Fibroblast of the aortic adventitia (primary cell): ENCODE measurements around the gene RNF183. TPM values are rescaled to one million over a fixed set of nuclear protein-coding genes. Genes with fewer than 3 reads are reported as not detected.

Source experiments
- DNase-seq: peaks from one replicate; pipeline ENCODE4 v3.0.0-alpha.2; 2010; ENCODE audit warnings: low read depth
- H3K4me3 ChIP-seq: 2 replicates; pipeline ENCODE4 v1.5.1; 2011; ENCODE audit warnings: low read depth, mild to moderate bottlenecking, control low read depth, low read length, moderate library complexity
- CTCF ChIP-seq: IDR thresholded peaks from 2 replicates; pipeline ENCODE4 v1.5.1; 2011; ENCODE audit warnings: mild to moderate bottlenecking, low read length, control low read depth, inconsistent platforms; ENCODE audit not compliant: insufficient read depth
- total RNA-seq: library from RNA; depleted of rRNA; stranded (reverse); fragments of >200 nt; gene quantifications from 2 replicates; pipeline ENCODE4 v1.2.3, GENCODE V29; 2012; ENCODE audit warnings: low replicate concordance

Gene RNF183
- total RNA-seq, 1 donor: not detected

DNA sequence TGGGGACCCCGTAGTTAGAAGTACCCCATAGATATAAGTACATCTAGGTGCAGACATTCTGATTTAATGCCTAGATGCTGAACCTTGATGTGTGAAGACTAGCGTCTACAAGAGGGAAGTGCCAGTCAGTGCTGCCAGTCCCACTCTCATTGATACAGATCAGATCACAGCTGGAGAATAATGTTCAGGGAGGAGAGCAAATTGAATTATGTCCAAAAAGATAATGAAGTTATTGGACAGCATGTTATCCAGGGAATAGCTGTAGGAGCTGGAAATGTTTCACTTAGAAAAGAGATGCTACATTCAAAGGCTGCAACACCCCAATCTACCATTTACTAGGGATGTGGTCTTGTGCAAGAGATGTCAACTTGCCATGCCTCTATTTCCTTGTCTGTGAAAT lies 15.9 kb upstream of the RNF183 start:
- H3K4me3 ChIP-seq: no peak overlapping the region
- DNase-seq: no peak
- TF ChIP-seq CTCF: no peak

GRCh38 chr9:113317777-113318176 lies 14.6 kb upstream of the RNF183 start:
- TF ChIP-seq CTCF: peak; percentile 47
- DNase-seq: peak; percentile 58
- no peak overlapping the region for H3K4me3 ChIP-seq

GRCh38 chr9:113316030-113316429 lies 12.9 kb upstream of the RNF183 start:
- H3K4me3 ChIP-seq: no peak overlapping the region
- DNase-seq: no peak
- no peak for TF ChIP-seq CTCF

GRCh38 chr9:113315231-113315630 lies 12.1 kb upstream of the RNF183 start:
- no peak for TF ChIP-seq CTCF
- DNase-seq: no peak
- no peak overlapping the region for H3K4me3 ChIP-seq

GRCh38 chr9:113313261-113313660 lies 10.1 kb upstream of the RNF183 start:
- no peak for TF ChIP-seq CTCF
- no peak overlapping the region for H3K4me3 ChIP-seq
- DNase-seq: no peak

DNA sequence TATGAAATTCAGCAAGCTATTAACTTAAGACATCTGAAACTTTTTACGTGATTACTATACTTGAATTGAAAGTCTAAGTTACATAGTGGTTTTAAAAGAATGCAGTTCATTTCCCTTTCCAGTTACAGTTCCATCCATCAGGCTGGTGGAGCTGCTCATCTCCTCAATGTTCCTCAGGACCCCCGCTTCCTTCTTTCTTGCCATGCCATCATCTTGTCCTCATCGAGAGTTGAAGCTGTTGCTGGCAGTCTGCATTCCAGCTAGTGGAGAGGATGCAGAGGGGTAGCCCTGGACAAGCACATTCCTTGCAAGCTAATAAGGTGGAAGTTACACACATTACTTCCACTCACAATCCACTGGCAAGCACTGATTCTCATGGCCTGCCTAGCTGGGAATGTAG lies 8.8 kb upstream of the RNF183 start:
- no peak for TF ChIP-seq CTCF
- no peak overlapping the region for H3K4me3 ChIP-seq
- DNase-seq: no peak

DNA sequence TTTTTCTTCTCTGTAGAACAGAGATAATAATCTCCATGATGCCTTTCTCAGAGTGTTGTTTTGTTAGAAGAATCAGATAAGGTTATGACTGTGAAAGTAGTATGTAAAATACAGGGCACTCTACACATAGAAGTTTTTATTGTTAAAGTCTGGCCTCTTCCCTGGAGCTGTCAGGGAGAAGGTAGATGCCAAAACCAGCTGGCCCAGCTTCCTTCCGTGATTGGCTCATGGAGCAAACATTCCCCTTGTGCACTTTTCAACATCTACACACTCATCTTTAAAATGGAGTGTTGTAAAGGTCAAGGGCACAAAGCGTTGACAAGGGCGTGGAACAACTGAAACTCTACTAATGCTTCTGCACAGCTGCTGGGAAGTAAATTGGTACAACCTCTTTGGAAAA lies 7.4 kb upstream of the RNF183 start:
- TF ChIP-seq CTCF: no peak
- H3K4me3 ChIP-seq: no peak overlapping the region
- peak; percentile 67 for DNase-seq
